ENCODE data around the gene RPS2. TPM values are rescaled to one million over a fixed set of nuclear protein-coding genes. Genes with fewer than 3 reads are reported as not detected.
A peak's percentile ranks its signal among the peaks of the same experiment; 100 is the strongest.

RPS2 gene
- total and polyA plus RNA-seq, 2 of the 8 experiments (the other 6 are each of a cell fraction or from before 2014, with no cell fraction given) = 4,042 to 16,783 TPM

- TF ChIP-seq RNF2 (IDR thresholded peaks at IDR 0.05; ENCODE audit: borderline replicate concordance, low read depth, low read length, missing control alignments, poor library complexity, severe bottlenecking) = no peak
- no peak for TF ChIP-seq POU5F1 (IDR thresholded peaks at IDR 0.05; ENCODE audit: low read depth, low read length)
- no peak for TF ChIP-seq TCF12 (IDR thresholded peaks at IDR 0.05; ENCODE audit: low read depth, low read length)
- TF ChIP-seq RAD21 (IDR thresholded peaks at IDR 0.05 in 1 of 2, conservative IDR thresholded peaks at IDR 0.05 in 1 of 2; ENCODE audit: low read depth in 2 of 2, low read length in 2 of 2) = no peak
- TF ChIP-seq TEAD4 (IDR thresholded peaks at IDR 0.05; ENCODE audit: low read depth, low read length) = no peak
- TF ChIP-seq KDM4A (IDR thresholded peaks at IDR 0.05; ENCODE audit: low read depth, low read length, severe bottlenecking) = peak; percentile 80
- TF ChIP-seq CHD2 (IDR thresholded peaks at IDR 0.05; ENCODE audit: low read length) = no peak; the same call in 1 of the 2 replicates
- no peak for TF ChIP-seq SUZ12 (IDR thresholded peaks at IDR 0.05; ENCODE audit: low read length)
- no peak for TF ChIP-seq JUND (IDR thresholded peaks at IDR 0.05; ENCODE audit: low read length)
- peak; percentile 68 for TF ChIP-seq ASH2L (IDR thresholded peaks at IDR 0.05; ENCODE audit: low read length)
- no peak for TF ChIP-seq SP4 (IDR thresholded peaks at IDR 0.05; ENCODE audit: low read length)
- TF ChIP-seq TAF7 (optimal IDR thresholded peaks at IDR 0.05; ENCODE audit: borderline replicate concordance, low read depth, low read length) = peak; percentile 60
- TF ChIP-seq USF2 (IDR thresholded peaks at IDR 0.05; ENCODE audit: low read length) = no peak; the same call in 1 of the 2 replicates
- no peak for TF ChIP-seq HDAC6 (IDR thresholded peaks at IDR 0.05; ENCODE audit: low read depth, low read length)
- no peak for TF ChIP-seq MAFK (IDR thresholded peaks at IDR 0.05; ENCODE audit: low read depth, low read length)
- TF ChIP-seq TBP (IDR thresholded peaks at IDR 0.05; ENCODE audit: low read depth, low read length) = peak; percentile 72; the same call in 1 of the 2 replicates
- TF ChIP-seq JUN (IDR thresholded peaks at IDR 0.05; ENCODE audit: low read depth, low read length) = no peak
- no peak; a peak in 1 of 4 replicates for TF ChIP-seq HDAC2 (IDR thresholded peaks at IDR 0.05; ENCODE audit: borderline replicate concordance in 1 of 2, low read depth in 2 of 2, low read length in 2 of 2)
These were observed 5.2 kb downstream of the RPS2 start, which contains the start of gene NDUFB10 (continued) for GRCh38 chr16:1959269-1960039.

All from H1 (cell line).